Measurements from ENCODE around the gene MUC5AC. TPM values are rescaled to one million over a fixed set of nuclear protein-coding genes. Genes with fewer than 3 reads are reported as not detected.
"Not testable (repeated sequence)": the region's sequence is repeated elsewhere in the genome, so short reads cannot be mapped to it uniquely, and the experiment has no call there.

MUC5AC gene
- total RNA-seq, 1 donor from 2014 or later, result not detected

DNA sequence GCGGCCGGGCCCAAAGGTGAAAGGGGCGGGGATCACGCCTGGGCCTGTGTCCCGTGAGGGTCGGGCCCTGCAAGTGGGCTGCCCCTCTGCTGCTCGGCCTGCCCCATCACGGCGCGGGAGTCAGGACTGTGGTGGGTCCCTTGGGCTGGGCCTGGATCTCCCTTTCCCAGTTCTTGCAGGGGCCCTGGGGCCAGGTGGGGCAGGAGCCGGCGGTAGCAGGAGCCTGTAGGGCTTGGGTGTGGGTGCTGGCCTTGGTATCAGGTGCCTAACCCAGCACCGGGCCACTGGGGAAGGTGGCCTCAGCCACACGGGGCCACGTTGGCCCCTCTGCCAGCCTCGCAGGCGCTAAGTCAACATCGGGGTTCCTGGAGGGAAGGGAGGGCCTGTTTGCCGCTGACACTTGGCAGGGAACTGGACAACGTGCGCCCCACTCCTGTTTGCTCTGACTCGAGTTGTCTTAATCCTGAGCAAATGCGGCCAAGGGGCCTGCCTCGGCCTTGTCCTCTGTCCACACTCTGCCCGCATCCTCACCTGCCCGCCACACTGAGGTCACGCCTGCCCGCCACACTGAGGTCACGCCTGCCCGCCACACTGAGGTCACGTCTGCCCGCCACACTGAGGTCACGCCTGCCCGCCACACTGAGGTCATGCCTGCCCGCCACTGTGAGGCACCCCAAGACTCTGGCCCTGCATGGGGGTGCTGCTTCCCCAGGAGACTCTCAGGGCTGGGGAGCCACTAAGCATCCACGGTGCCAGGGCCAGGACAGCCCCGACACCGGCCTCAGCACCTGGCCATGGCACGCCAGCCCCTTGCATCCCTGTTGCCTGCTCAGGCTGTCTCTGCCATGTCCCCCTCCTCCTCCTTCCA, 50.9 kb downstream of the MUC5AC start:
- DNase-seq, result no peak

DNA sequence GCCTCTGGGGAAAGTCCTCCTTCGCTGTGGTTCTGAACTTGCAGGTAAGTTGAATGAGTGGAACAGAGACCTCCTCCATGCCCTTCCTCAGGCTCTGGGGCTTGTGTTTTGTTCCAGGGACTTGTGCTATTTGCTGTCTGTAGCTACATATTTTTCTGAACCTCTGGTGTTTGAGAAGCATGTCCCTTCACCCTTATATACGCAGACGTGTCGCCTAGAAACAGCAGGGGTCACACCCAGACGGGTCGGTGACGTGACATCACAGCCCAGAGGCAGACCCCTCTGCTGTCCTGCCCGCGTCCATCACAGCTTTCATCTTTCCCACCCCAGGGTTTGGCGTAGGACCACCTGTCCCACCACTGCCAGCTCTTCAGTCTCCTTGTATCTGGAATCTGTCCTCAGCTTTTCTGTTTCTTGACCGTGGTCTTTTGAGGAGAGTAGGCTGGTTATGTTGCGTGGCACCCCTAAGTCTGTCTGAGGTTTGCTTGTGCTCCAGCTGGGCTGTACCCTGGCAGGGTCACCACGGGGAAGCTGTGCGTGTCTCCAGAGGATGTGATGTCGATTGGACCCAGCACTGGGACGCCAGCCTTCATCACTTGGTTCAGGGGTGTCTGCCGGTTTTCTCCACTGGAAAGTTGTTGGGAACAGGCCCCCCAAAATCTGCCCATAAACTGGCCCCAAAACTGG, 51.8 kb downstream of the MUC5AC start:
- no peak for DNase-seq

DNA sequence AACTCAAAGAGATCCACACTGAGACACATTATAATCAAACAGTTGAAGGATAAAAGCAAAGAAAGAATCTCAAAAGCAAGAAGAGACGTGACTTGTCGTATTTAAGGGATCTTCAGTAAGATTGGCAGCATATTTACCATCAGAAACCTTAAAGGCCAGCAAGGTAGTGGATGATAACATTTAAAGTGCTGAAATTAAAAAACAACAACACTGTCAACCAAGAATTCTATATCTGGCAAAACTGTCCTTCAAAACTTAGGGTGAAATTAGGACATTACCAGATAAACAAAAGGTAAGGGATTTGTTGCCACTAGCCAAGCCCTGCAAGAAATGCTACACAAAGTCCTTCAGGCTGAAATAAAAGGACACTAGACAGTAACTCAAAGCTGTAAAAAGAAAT, 54.1 kb downstream of the MUC5AC start:
- DNase-seq, result no peak

DNA sequence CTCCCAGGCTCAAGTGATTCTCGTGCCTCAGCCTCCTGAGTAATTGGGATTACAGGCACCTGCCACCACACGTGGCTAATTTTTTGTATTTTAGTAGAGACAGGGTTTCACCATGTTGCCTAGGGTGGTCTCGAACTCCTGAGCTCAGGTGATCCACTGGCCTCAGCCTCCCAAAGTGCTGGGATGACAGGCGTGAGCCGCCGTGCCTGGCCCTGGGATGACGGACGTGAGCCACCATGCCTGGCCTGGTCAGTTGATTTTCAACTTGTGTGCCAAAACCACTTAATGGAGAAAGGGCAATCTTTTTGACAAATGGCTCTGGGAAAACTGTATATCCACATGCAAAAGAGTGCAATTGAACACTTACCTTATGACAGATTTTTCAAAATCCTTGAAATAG, 58.1 kb downstream of the MUC5AC start:
- not testable (repeated sequence) for DNase-seq

DNA sequence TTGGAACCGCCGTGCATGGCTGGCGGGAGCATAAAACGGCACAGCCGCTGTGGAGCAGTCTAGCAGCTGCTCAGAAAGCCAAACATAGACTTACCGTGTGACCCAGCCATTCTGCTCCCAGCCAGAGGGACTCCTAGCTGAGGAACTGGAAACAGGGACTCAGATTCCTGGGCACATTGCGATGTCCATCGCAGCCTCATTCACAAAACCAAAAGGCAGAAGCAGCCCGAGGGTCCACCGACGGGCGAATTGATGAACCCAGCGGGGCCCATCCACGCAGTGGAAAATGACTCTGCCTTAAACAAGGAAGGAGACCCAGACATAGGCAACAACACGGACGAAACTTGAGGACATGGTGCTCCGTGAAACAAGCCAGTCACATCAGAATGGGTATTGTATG, 59.4 kb downstream of the MUC5AC start:
- DNase-seq, result no peak

DNA sequence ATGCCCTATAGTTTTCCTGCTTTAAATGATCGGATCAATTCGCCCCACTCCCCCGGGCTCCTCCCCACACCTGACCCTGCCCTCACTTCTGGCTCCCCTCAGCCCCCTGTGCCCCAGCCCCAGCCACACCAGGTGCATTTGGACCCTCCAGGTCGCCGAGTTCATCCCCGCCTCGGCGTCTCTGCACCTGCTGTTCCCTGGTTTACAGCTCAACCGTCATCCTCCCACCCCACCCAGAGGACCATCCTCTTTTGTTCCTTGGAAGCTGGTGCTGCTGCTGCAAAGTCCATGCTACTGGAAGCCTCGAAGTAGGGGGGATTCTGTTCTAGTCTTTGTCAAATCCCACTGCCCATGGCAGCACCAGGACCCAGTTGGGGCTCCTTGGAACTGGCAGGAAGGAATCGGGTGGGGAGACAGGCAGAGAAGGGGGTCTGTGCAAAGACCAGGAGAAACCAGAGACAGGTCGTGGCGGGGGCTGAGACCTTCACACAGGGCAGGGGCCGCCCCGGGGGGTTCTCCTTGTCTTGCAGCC, 60.6 kb downstream of the MUC5AC start:
- DNase-seq, result no peak

DNA sequence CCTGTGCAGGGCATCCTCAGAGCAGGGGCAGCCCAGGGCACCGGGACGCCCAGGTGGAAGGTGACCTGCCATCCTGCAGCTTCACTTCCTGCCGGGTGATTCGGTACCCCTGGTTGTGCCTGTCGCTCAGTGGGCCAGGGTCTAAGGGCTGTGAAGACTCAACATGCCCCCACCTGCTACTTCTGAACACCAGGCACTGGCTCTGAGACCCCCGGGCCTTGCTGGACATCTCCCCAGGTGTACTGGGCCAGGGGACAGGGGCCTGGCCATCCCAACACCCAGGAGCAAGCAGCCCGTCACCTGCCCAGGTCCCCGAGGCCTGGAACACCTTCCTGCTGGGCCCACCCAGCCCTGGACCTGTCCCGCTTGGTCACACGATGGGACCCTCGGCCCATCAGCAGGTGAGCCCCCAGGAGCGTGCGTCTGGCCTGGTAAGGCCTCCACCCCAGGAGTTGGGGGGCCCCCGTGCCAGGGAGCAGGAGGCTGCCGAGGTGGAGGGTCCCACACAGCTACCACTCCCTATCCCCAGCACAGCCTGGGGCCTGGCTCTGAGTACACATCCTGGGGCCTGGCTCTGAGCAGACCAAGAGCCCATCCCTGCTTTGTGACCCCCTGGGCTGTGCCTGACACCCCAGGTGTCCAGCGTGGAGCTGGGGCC, 61.2 kb downstream of the MUC5AC start:
- no peak for DNase-seq

DNA sequence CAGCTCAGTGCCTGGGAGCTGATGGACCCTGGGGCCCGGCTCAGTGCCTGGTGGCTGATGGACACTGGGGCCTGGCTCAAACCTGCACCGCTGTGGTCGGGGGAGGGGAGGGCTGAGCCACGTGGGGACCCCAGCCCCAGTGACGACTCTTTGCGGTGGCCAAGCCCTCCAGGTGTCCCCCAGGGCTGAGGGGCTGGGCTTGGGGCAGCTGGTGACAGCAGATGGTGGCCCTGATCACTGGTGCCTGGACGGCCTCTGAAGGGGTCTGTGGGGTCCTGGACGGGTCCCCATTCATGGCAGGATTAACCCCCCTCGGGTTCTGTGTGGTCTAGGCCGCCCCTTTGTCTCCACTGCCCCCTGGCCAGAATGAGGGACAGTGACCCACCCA, 61.7 kb downstream of the MUC5AC start:
- no peak for DNase-seq

DNA sequence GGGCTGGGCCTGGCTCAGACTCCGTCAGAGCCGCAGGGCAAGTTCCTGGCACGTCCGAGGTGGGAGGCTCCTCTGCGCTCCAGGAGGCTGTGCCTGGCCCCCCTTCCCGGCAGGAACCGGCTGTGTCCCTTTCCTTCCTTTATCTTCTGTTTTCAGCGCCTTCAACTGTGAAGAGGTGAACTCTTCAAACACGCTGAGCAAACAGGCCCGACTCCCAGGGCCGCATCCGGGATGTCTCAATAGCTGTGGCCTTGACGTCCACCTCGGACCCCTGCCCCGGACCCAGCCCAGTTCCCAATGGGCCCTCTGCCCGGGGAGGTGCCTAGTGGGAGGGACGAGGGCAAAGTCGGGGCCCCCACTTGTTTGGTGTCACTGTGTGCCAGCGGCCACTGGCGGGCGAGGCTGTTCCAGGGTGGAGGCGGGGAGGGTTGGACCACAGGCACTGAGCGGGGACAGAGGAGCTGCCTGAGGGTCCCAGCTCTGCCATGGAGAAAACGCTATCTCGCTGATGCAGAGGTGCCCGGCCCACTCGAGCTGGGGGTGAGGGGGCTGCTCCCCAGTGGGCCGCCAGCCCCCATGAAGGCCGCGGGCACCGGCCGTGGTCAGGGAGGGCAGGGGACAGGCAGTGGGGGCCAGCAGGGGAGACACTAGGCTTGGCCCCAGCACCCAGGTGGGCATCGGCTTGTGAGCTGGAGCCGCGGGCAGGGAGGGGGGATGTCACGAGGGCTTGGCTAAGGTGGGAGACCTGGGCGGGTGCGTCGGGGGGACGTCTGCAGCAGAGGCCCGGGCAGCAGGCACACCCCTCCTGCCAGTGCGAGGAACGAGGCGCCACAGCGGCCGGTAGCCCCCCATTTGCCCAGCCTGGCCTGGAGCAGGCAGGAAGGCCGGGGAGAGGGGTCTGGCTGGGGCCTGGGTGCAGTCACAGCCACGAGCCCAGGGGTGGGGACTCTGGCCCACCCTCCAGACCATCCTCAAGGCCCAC, 62.4 kb downstream of the MUC5AC start:
- DNase-seq, result no peak

DNA sequence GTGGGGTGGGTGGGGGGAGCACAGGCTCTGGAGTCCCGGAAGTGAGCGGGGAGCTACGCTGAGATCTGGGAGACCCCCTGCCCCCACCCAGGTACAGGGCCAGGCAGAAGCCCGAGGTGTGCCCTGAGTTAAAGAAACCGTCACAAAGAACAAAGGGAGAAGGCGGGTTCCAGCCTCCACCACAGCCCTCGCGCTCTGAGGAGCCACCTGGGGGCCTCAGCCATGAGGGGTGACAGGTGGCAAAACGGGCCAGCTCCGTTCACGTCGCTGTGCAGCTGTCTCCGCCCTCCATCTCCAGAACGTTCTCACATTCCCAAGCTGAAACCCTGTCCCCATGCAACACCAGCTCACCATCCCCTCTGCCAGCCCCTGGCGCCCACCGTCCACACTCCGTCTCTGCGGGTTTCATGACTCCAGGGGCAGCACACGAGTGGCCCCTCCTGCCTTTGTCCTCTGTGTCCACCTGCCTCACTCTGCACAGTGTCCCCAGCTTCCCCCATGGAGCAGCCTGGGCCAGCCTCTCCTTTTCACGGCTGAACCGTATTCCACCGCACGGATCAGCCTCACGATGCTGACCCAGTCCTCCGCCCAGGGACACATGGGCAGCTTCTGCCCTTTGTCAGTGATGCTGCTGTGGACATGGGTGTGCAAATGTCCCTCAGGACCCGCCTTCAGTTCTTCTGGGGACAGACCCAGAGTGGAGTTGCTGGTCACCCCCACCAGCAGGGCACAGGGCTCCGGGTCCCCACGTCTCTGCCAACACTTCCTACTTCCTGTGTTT, 63.4 kb downstream of the MUC5AC start:
- no peak for DNase-seq

DNA sequence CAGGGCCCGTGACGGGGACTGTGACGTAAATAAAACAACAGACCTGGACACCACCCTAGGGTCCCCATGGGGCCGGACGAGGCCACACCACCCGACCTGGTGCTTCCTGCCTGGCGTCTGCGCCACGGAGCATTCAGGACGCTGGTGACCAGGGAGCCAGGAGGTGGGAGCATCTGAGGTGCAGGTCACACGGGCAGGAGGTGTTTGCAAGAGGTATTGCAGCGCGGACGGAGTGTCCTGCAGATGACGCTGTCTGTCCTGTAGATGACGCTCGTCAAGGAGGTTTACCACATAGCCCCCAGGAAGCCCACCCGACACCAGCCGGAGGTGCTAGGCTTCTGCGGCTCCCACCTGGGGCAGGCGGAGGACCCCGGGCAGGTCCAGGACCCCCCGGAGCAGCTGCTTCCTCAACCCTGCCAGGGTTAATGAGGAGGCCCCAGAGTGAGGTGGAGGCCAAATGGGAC, 64.1 kb downstream of the MUC5AC start:
- DNase-seq, result no peak

DNA sequence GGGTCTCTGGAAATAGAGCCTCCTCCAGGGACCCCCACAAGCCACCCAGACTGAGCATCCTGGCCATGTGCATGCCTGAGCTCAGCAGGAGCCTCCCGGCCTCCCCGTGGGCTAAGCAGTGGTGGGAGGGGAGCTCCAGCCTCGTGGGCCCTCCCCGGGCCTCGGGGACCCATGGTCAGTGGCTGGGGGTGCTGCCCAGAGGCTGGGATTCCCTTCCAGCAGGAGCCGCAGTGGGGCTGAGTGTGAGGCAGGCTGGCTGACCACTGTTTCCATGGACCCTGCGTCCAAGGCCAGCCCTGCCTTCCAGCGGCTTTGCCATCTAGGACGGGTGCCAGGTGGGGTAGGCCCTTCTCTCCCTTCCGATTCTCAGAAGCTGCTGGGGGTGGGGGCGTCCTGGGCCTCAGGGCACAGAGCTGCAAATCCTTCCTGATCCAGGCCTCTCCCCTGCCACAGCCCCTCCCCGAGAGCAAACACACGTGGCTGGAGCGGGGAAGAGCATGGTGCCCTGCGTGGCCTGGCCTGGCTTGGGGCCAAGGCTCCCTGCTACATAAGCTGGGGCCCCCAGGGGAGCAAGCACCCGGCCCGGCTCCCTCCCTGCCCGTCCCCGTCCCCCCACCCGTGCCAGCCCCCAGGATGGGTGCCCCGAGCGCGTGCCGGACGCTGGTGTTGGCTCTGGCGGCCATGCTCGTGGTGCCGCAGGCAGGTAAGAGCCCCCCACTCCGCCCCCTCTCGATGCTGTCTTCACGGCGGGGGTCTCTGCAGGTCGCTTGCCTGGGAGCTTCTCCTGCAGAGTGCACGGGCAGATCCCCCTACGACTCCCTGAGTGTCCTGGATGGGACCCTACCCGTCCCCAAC, 65.0 kb downstream of the MUC5AC start, which contains the start of gene MUC5B:
Gene MUC5B (plus strand): TSS at position 576 of the 855 bp plus-strand sequence. CDS start 58 bp downstream, at position 634.
- DNase-seq, result no peak

DNA sequence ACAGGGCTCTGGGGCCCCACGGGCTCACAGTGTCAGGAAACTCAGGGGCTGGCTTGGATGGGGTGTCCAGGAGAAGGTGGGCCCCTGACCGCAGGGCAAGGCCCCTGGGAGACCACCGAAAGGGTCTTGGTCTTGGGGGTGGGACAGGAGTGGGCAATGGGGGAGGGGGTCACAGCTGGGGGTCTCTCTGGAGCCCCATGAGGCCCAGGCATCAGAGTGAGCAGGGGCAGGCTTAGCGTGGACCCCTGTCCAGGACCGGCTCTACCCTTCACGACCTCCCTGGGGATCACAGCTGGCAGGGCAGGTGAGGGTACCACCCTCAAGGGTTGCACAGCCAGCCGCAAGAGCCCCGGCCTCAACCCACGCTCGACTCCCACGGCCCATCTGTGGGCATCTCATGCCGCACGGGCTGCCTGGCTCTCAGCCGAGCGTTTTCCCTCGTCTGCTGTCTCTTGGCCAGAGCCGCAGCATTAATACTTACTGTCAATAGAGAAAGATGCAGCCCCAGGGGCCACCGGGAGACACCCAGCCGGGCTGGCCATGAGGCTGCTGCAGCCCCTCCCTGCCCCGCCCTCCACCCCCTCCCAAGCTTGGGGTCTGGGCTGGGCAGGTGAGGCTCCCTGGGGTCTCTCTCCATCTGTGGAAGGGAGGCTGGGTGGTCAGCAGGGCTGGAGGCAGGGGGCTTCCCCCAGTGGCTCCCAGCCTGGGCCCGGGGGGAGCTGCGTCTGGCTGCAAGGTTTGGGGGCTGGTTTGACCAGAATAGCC, 65.8 kb downstream of the MUC5AC start:
- DNase-seq, result no peak

DNA sequence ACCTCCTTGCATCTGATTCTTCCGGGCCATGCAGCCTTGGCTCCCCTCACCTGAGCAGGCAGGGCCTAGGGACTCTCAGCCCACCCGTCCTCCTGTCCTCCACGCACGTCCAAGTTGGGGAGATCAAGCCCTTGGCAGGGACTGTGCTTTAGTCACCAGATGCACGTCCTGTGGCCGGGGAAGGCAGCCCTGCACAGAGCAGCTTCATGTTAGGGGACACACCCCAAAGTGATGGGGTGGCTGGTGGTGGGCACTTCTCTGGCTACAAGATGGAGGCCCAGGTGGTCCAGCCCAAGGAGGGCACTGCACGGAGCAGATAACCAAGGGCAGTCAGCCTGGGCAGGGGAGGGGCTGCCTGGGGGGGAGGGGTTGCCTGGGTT, 66.3 kb downstream of the MUC5AC start:
- no peak for DNase-seq

DNA sequence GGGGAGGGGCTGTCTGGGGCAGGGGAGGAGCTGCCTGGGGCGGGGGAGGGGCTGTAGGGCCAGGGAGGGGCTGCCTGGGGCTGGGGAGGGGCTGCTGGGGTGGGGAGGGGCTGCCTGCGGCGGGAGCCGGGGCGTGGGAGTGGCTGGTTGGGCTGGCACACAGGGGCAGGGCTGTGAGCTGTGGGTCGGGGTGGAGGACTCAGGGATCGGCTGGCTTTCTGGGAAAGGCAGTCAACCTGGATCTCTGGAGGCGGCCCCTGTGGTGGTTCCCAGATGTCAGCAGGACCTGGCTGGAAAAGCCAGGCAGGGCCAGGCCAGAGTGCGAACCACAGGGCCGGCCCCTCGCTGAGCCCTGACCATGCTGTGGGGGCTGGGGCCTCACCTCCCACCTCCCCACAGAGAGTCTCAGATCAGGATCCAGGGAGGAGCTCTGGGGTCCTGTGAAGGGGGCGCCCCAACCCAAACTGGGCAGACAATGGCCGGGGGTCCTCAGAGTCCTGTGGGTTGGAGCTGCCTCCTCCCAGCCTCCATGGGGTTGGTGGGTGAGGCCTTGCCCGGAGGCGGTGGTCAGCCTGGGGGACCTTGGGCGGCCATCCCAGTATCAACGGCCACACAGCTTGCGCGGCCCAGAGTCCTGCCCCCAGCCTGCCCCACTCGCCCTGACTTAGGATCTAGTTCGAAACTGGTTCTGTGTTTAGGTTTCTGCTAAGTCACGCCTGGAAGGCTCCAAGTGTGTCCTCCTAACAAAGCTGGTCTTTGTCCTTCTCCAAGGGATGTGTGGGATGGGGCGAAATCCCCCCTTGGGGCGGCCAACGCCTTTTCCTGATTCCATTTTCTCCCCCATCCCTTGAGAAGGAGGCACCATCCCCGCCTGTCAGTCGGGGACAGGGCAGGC, 67.0 kb downstream of the MUC5AC start:
- no peak for DNase-seq

DNA sequence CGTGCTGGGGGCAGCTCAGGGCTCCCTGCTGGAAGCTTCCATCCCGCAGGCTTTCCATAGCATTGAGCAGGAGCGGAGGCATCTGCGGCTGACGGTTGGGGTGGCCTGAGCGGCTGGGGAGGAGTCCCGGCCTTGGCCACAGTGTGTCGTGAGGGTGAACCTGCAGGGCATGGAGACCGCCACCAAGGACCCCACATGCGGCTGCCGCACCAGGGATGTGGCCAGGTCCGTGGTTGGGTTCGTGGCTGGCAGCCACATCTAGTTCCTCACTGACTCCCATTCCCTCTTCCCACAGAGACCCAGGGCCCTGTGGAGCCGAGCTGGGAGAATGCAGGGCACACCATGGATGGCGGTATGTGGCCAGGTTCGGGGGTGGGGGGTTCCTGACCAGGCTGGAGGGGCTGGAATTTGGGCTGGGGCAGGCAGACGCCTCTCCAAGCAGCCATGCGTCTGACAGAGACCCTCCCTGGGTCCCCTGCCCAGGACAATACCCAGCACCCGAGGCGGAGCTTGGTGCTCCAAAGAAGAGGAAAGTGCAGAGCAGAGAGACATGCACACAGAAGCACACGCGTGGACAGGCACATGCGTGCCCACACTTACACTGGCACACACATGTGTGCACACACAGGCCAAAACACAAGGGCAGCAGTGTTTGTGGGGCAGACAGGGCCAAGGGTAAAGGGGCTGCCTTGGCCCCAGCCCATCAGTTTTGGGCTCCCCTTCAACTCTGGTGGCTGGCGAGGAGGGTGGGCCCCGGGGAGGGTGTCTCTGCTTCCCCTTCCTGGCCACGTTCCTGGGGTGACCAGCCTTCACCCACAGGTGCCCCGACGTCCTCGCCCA, 67.9 kb downstream of the MUC5AC start:
- no peak for DNase-seq
